ENCODE measurements around the gene CAMK1D. TPM values are rescaled to one million over a fixed set of nuclear protein-coding genes. Genes with fewer than 3 reads are reported as not detected.

The CAMK1D gene
- total RNA-seq, 4 donors from 2014 or later: 13.5 to 21.4 (median 15.7) TPM

DNA sequence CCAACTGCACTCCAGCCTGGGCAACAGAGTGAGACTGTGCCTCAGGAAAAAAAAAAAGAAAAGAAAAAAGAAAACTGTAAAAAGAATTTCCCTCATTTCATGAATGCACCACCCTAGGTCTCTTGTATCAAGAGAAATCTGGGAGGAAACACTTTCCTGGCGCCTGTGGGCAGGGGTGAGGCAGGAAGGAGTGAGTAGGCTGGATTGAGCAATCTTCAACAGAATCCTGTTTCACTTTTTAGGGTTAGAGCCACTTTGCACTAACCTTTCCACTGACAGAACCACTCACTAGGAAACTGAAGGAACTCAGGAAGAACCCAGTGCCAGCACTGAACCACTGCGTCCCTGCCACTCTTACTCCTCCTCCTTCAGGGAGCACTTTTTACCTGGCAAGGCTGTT, 370.0 kb downstream of the CAMK1D start:
- WGBS, 2 donors (ENCODE audit: low coverage in 1 of 2): 57 to 72% methylated on average over 1 to 2 of the region's 2 CpGs

DNA sequence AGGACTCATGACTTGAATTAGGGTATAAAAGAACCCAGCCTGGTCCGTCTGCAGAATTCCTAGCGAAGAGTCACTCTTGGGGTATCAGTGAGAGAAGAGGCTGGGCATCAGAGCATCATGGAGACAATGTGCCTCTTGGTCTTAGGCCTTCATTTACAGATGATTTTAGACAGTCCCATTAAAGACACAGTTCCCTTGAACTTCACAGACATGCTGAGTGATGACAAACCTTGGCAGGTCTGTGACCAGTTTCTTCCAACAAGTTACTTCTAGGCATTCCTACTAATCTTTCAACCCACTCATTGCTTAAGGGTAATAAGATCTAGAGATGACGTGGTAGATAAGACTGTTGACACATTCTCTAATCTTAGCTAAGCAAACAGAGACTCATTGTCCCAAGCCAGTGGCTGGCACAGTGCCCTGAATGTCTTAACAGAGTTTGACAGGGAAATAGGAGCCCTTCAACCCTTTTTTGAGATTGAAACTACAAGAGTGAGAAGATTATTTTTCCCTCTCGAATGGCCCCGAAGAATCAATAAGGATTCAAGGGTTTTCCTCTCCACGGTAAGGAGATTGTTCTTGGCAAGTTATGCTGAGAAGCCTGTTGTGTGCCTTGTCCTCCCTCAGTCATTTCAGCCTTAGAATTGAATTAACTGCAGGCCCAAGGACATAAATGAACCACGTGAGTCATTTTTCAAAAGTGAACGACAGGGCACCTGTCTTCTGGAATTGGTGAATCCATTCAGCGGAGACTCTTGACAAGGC, 371.1 kb downstream of the CAMK1D start:
- intact Hi-C loops (cut with DNase I; ENCODE audit: low total_unique reads) (no loop called here), in situ Hi-C loops (cut with MboI; ENCODE audit: low pct_ligation_motif_present in 1 of 4, low pct_unique_long_range_greater_than_20kb in 1 of 4, low sequenced_read_pairs in 3 of 4) (no loop called here)
- H3K36me3 ChIP-seq: no peaks in the 10 kb centered on the region

More for the DNA sequence above, 370.0 kb downstream of the CAMK1D start:
- Histone ChIP-seq H3K9me3 (no peaks in the 10 kb centered on the region), H3K27ac (peak overlapping the region in 3 of 4 donors; percentile 39 to 68 (median 43)), H3K27me3 (no peaks in the 10 kb centered on the region), H3K4me1 (peaks cover 7 to 22% (median 14%) of the 10 kb centered on the region in 4 donors), H3K36me3 (no peaks in the 10 kb centered on the region), H3K4me3 (no peak overlapping the region)
- intact Hi-C loops (cut with DNase I; ENCODE audit: low total_unique reads): no loop called here
- peak; percentile 50 for DNase-seq
- TF ChIP-seq POLR2AphosphoS5 (IDR thresholded peaks at IDR 0.05) (no peak), POLR2A (IDR thresholded peaks at IDR 0.05) (no peak), CTCF (IDR thresholded peaks at IDR 0.05) (no peak), EP300 (IDR thresholded peaks at IDR 0.05; ENCODE audit: low read depth) (no peak)
- in situ Hi-C loops (cut with MboI; ENCODE audit: low pct_ligation_motif_present in 1 of 4, low pct_unique_long_range_greater_than_20kb in 1 of 4, low sequenced_read_pairs in 3 of 4): loop anchor here in 1 of 4 donors (10.0 kb wide), 1 partner anchor 455 kb away; no protein-coding TSS in a partner anchor

DNA sequence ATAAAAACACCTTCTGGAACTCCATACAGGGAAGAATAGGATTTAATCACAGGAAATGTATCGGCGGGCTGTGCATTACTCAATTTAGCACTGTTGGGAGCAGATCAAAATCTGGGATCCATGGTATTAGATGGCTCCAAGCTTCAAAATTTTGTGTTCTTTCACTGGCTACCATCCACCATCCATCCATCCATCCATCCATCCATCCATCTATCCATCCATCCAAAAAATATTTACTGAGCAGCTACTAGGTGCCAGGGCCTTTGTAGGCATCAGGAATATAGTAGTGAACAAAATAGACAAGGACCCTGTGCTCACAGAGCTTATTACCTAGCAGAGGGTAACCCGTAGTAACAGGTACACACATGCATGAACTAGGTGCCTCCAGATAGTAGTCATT, 372.0 kb downstream of the CAMK1D start:
- TF ChIP-seq POLR2AphosphoS5 (IDR thresholded peaks at IDR 0.05) (no peak), CTCF (IDR thresholded peaks at IDR 0.05) (no peak), POLR2A (IDR thresholded peaks at IDR 0.05) (no peak), EP300 (IDR thresholded peaks at IDR 0.05; ENCODE audit: low read depth) (no peak)
- in situ Hi-C loops (cut with MboI; ENCODE audit: low pct_ligation_motif_present in 1 of 4, low pct_unique_long_range_greater_than_20kb in 1 of 4, low sequenced_read_pairs in 3 of 4) (no loop called here), intact Hi-C loops (cut with DNase I; ENCODE audit: low total_unique reads) (no loop called here)

More for the DNA sequence above, 371.1 kb downstream of the CAMK1D start:
- WGBS, 2 donors (ENCODE audit: low coverage in 1 of 2): 48 to 72% methylated on average over 4 to 9 of the region's 9 CpGs
- Histone ChIP-seq H3K9me3 (no peaks in the 10 kb centered on the region), H3K4me3 (no peak overlapping the region), H3K27ac (peak overlapping the region; percentile 37 to 68 (median 61)), H3K27me3 (no peaks in the 10 kb centered on the region), H3K4me1 (peaks cover 7 to 22% (median 14%) of the 10 kb centered on the region in 4 donors)
- TF ChIP-seq POLR2A (IDR thresholded peaks at IDR 0.05): no peak
- peak in 2 of 3 donors; percentile 64 to 73 for TF ChIP-seq POLR2AphosphoS5 (IDR thresholded peaks at IDR 0.05)
- DNase-seq: peak; percentile 92

DNA sequence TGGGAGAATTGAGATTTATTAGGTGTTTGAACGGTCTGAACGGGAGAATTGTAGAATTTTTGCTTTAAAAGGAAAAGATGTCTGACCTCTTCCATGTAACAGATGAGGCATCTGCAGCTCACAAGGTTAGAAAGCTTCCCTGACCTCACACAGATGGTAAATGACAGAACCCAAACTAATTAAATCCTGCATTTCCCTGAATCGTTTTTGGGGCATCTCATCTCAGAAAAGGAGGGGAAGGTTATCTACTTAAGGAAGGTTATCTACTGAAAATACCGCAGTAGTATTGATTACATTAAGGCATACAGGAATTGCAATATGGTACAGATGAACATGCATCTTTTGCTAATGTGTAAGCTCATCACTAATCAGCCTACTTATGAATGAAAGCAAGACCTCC, 373.9 kb downstream of the CAMK1D start:
- H3K27me3 ChIP-seq: no peaks in the 10 kb centered on the region
- 79 to 80% methylated on average over 4 of the region's 4 CpGs for WGBS, 2 donors (ENCODE audit: low coverage in 1 of 2)
- no peaks in the 10 kb centered on the region for H3K36me3 ChIP-seq
- H3K4me3 ChIP-seq: no peak overlapping the region
- intact Hi-C loops (cut with DNase I; ENCODE audit: low total_unique reads): no loop called here
- no peak for DNase-seq
- H3K4me1 ChIP-seq: peaks cover 7 to 37% (median 21%) of the 10 kb centered on the region in 4 donors
- in situ Hi-C loops (cut with MboI; ENCODE audit: low pct_ligation_motif_present in 1 of 4, low pct_unique_long_range_greater_than_20kb in 1 of 4, low sequenced_read_pairs in 3 of 4): no loop called here
- no peak for TF ChIP-seq EP300 (IDR thresholded peaks at IDR 0.05; ENCODE audit: low read depth)
- no peak for TF ChIP-seq POLR2AphosphoS5 (IDR thresholded peaks at IDR 0.05)
- no peak for TF ChIP-seq POLR2A (IDR thresholded peaks at IDR 0.05)
- TF ChIP-seq CTCF (IDR thresholded peaks at IDR 0.05): no peak
- H3K9me3 ChIP-seq: no peaks in the 10 kb centered on the region
- no peak overlapping the region for H3K27ac ChIP-seq

More for the DNA sequence above, 372.0 kb downstream of the CAMK1D start:
- WGBS, 2 donors (ENCODE audit: low coverage in 1 of 2): 96 to 100% methylated on average over 2 to 3 of the region's 3 CpGs
- Histone ChIP-seq H3K9me3 (no peaks in the 10 kb centered on the region), H3K27ac (peak overlapping the region in 1 of 4 donors; percentile 37), H3K4me1 (peaks cover 7 to 22% (median 14%) of the 10 kb centered on the region in 4 donors), H3K4me3 (no peak overlapping the region), H3K36me3 (no peaks in the 10 kb centered on the region), H3K27me3 (no peaks in the 10 kb centered on the region)
- no peak for DNase-seq
